SK-N-SH (cell line): ENCODE measurements around the gene PTK6. TPM values are rescaled to one million over a fixed set of nuclear protein-coding genes. Genes with fewer than 3 reads are reported as not detected.

Source experiments
- CTCF ChIA-PET: fragments of 300-600, 350-600 bp; formaldehyde crosslinking; extraction: SDS; loops from one replicate; lab custom pipeline; 2021; lab: Yijun Ruan, JAX
- POLR2A ChIA-PET: fragments of 350-600 bp; sonication (Branson Sonifier 250); formaldehyde crosslinking; extraction: SDS; loops from one replicate; lab custom pipeline; 2020; ENCODE audit warnings: antibody characterized with exemption, inconsistent platforms; lab: Yijun Ruan, JAX
- DNase-seq: peaks from one replicate; pipeline ENCODE4 v3.0.0; 2012
- H2AFZ ChIP-seq: fragments of 200-600 bp; sonication (generic); 2 replicates; pipeline ENCODE4 v1.8.1; 2016; ENCODE audit warnings: antibody characterized with exemption, mild to moderate bottlenecking, low read depth
- H3F3A ChIP-seq: fragments of 200-600 bp; sonication (generic); replicated peaks from 2 replicates; pipeline ENCODE3; 2016; ENCODE audit warnings: antibody characterized with exemption, mild to moderate bottlenecking; ENCODE audit not compliant: insufficient read depth
- H3K27ac ChIP-seq, 2 experiments: fragments of 200-500 bp in 1 of 2; fragments of 200-600 bp in 1 of 2; sonication (Bioruptor generic) in 1 of 2; sonication (generic), shearing (Covaris generic) in 1 of 2; 2 replicates each; pipeline versions ENCODE4 v1.5.1 to v1.6.1; 2014 to 2016; ENCODE audit warnings: low read depth in 2 of 2, inconsistent platforms in 1 of 2, low read length in 1 of 2, mild to moderate bottlenecking in 1 of 2, mixed read lengths in 1 of 2
- H3K27me3 ChIP-seq: fragments of 200-600 bp; sonication (generic), shearing (Covaris generic); 2 replicates; pipeline ENCODE4 v1.6.1; 2016; ENCODE audit warnings: mixed run types; ENCODE audit not compliant: insufficient read depth
- H3K36me3 ChIP-seq, 2 experiments: fragments of 200-500 bp in 1 of 2; fragments of 200-600 bp in 1 of 2; sonication (Bioruptor generic) in 1 of 2; sonication (generic) in 1 of 2; replicated peaks in 1 of 2; 2 replicates each; pipeline versions ENCODE3 to v1.5.1; 2014 to 2016; ENCODE audit warnings: low read length in 1 of 2, mild to moderate bottlenecking in 1 of 2; ENCODE audit not compliant: insufficient read depth in 2 of 2, control insufficient read depth in 1 of 2
- H3K4me1 ChIP-seq, 2 experiments: fragments of 200-500 bp in 1 of 2; fragments of 200-600 bp in 1 of 2; sonication (Bioruptor generic) in 1 of 2; sonication (generic), shearing (Covaris generic) in 1 of 2; 2 replicates each; pipeline versions ENCODE4 v1.5.1 to v1.6.1; 2014 to 2016; ENCODE audit warnings: low read depth in 1 of 2, low read length in 1 of 2, mixed run types in 1 of 2; ENCODE audit not compliant: insufficient read depth in 2 of 2, control insufficient read depth in 1 of 2
- H3K4me2 ChIP-seq: fragments of 200-600 bp; sonication (generic), shearing (Covaris generic); 2 replicates; pipeline ENCODE4 v1.6.1; 2017; ENCODE audit warnings: mixed run types
- H3K4me3 ChIP-seq, 2 experiments: fragments of 200-500 bp in 1 of 2; fragments of 200-600 bp in 1 of 2; sonication (Bioruptor generic) in 1 of 2; sonication (generic), shearing (Covaris generic) in 1 of 2; 2 replicates each; pipeline versions ENCODE4 v1.5.1 to v1.8.1; 2014 to 2016; ENCODE audit warnings: low read depth in 2 of 2, inconsistent platforms in 1 of 2, low read length in 1 of 2, mild to moderate bottlenecking in 1 of 2, mixed read lengths in 1 of 2, moderate library complexity in 1 of 2
- H3K79me2 ChIP-seq: fragments of 200-600 bp; sonication (generic); 2 replicates; pipeline ENCODE4 v1.8.1; 2017; ENCODE audit warnings: mild to moderate bottlenecking; ENCODE audit not compliant: insufficient read depth
- H3K9ac ChIP-seq: fragments of 200-600 bp; sonication (generic); 2 replicates; pipeline ENCODE4 v1.6.1; 2017; ENCODE audit warnings: mixed run types
- H3K9me2 ChIP-seq: fragments of 200-600 bp; sonication (generic); 2 replicates; pipeline ENCODE4 v1.6.1; 2017; ENCODE audit warnings: mixed run types
- H3K9me3 ChIP-seq: fragments of 200-600 bp; sonication (generic); 2 replicates; pipeline ENCODE4 v1.6.1; 2017; ENCODE audit warnings: mixed run types, mild to moderate bottlenecking, moderate library complexity
- H4K20me1 ChIP-seq: fragments of 200-600 bp; sonication (generic); 2 replicates; pipeline ENCODE4 v1.6.1; 2017; ENCODE audit warnings: mild to moderate bottlenecking, mixed run types; ENCODE audit not compliant: insufficient read depth
- CTCF ChIP-seq: fragments of 200-600 bp; sonication (generic); IDR thresholded peaks from 2 replicates; pipeline ENCODE4 v1.6.1; 2017; ENCODE audit warnings: antibody characterized with exemption, mild to moderate bottlenecking, moderate library complexity
- EP300 ChIP-seq, 2 experiments: IDR thresholded peaks; 2 replicates each; pipeline versions ENCODE4 v1.4.0 to v1.6.1; 2012; ENCODE audit warnings: borderline replicate concordance in 1 of 2, low read depth in 1 of 2, low read length in 1 of 2
- FOXJ3 ChIP-seq: sonication (generic); formaldehyde crosslinking; IDR thresholded peaks from 2 replicates; pipeline ENCODE4 v1.5.1; 2020; ENCODE audit warnings: mild to moderate bottlenecking, missing genetic modification reagents
- MAX ChIP-seq: IDR thresholded peaks from 2 replicates; pipeline ENCODE4 v1.4.0; 2012; ENCODE audit warnings: low read depth
- MEF2A ChIP-seq: IDR thresholded peaks from 2 replicates; pipeline ENCODE4 v1.4.0; 2012; ENCODE audit warnings: low read depth, borderline replicate concordance
- MXI1 ChIP-seq: IDR thresholded peaks from 2 replicates; pipeline ENCODE4 v1.6.1; 2012; ENCODE audit warnings: mild to moderate bottlenecking, low read depth, low read length, improper control_type of control experiment
- NFIC ChIP-seq: IDR thresholded peaks from 2 replicates; pipeline ENCODE4 v1.4.0; 2012; ENCODE audit warnings: borderline replicate concordance
- NRF1 ChIP-seq: IDR thresholded peaks from 2 replicates; pipeline ENCODE4 v1.6.1; 2012; ENCODE audit warnings: low read depth, mild to moderate bottlenecking, low read length
- POLR2AphosphoS5 ChIP-seq: IDR thresholded peaks from 2 replicates; pipeline ENCODE4 v1.6.1; 2012; ENCODE audit warnings: low read depth, low read length
- RCOR1 ChIP-seq: fragments of 150-350 bp; IDR thresholded peaks from 2 replicates; pipeline ENCODE4 v1.6.1; 2017; ENCODE audit warnings: antibody characterized with exemption, low read length
- RXRA ChIP-seq: IDR thresholded peaks from 2 replicates; pipeline ENCODE4 v1.4.0; 2012; ENCODE audit warnings: low read depth, mild to moderate bottlenecking, borderline replicate concordance
- SIN3A ChIP-seq: IDR thresholded peaks from 2 replicates; pipeline ENCODE4 v1.6.1; 2012; ENCODE audit warnings: low read depth, mild to moderate bottlenecking, low read length, moderate library complexity, borderline replicate concordance
- SMC3 ChIP-seq: IDR thresholded peaks from 2 replicates; pipeline ENCODE4 v1.6.1; 2012; ENCODE audit warnings: low read depth, low read length, improper control_type of control experiment
- WGBS: methylation state at CpG from one replicate; pipeline ENCODE4 v1.1.6; 2017; ENCODE audit warnings: low lambda C conversion rate; 5-methylcytosine and 5-hydroxymethylcytosine counted together
- polyA plus RNA-seq, 3 experiments: library from polyadenylated mRNA; depleted of rRNA; stranded (reverse); fragments of >200 nt; gene quantifications; 2 replicates each; pipeline ENCODE4 v1.2.3, GENCODE V29; 2012

Gene PTK6
- polyA plus RNA-seq, 1 of the 3 experiments (the other 2 are of a cell fraction): 0.07 TPM

- TF ChIP-seq NFIC (no peak), EP300 (IDR thresholded peaks at IDR 0.05; ENCODE audit: borderline replicate concordance in 1 of 2, low read depth in 1 of 2, low read length in 1 of 2) (no peak), MAX (no peak), RCOR1 (no peak), POLR2AphosphoS5 (no peak)
- TF ChIP-seq, all 33 proteins: peak for 0
Observed at GRCh38 chr20:63532449-63532971, 4.7 kb downstream of the PTK6 start (continued).

- Histone ChIP-seq H3K4me2 (no peak overlapping the region), H3K9me3 (no peaks in the 10 kb centered on the region), H4K20me1 (0 out of 2 replicates have a peak, but pooled peaks cover 4% of the 10 kb centered on the region), H2AFZ (no peak overlapping the region), H3K79me2 (no peaks in the 10 kb centered on the region), H3F3A (peaks cover 7% of the 10 kb centered on the region), H3K9me2 (no peaks in the 10 kb centered on the region), H3K27me3 (no peaks in the 10 kb centered on the region), H3K9ac (no peak overlapping the region), H3K27ac (no peak overlapping the region), H3K4me3 (no peak overlapping the region), H3K36me3 (no peaks in the 10 kb centered on the region), H3K4me1 (peaks cover 0 to 9% of the 10 kb centered on the region in 2 experiments; a peak in 1 of 4 replicates)
- WGBS: 93% methylated on average over 27 of the region's 27 CpGs
- peak; percentile 32 for DNase-seq
- ChIA-PET CTCF (interaction anchor here (3.7 kb wide), 1 partner anchor 35 kb away, joined by 17 read pairs; no protein-coding TSS in a partner anchor), POLR2A (interaction anchor here (1.4 kb wide), 1 partner anchor 11 kb away, joined by 4 read pairs; no protein-coding TSS in a partner anchor)
- no peak for TF ChIP-seq NRF1
- no peak for TF ChIP-seq MEF2A
- no peak for TF ChIP-seq EP300 (IDR thresholded peaks at IDR 0.05; ENCODE audit: borderline replicate concordance in 1 of 2, low read depth in 1 of 2, low read length in 1 of 2)
- TF ChIP-seq CTCF: no peak
- TF ChIP-seq RXRA: no peak
- TF ChIP-seq SIN3A: no peak
- no peak for TF ChIP-seq FOXJ3 (CRISPR knock-in tag)
- no peak for TF ChIP-seq MAX
- no peak for TF ChIP-seq MXI1
- no peak for TF ChIP-seq SMC3
Observed at GRCh38 chr20:63531686-63532448, 5.3 kb downstream of the PTK6 start.
